HEK293 (cell line): ENCODE results near the gene ZFP91.

Source experiments
- CTCF ChIA-PET: fragments of 350-600 bp; formaldehyde crosslinking; extraction: SDS; loops from one replicate; lab custom pipeline; 2021; ENCODE audit warnings: antibody characterized with exemption; lab: Yijun Ruan, JAX
- POLR2A ChIA-PET: fragments of 300-600 bp; formaldehyde crosslinking; extraction: SDS; loops from one replicate; lab custom pipeline; 2020; ENCODE audit warnings: antibody characterized with exemption, inconsistent platforms; lab: Yijun Ruan, JAX
- H3K27ac ChIP-seq: fragments of 200-500 bp; sonication (Bioruptor generic); 2 replicates; pipeline ENCODE4 v1.5.1; 2014; ENCODE audit warnings: low read depth, low read length, control low read depth, inconsistent platforms; ENCODE audit errors: extremely low read depth
- H3K36me3 ChIP-seq, 2 experiments: fragments of 200-500 bp in 1 of 2; sonication (Bioruptor generic) in 1 of 2; 1 replicate in 1 of 2; 2 replicates in 1 of 2; pipeline ENCODE4 v1.5.1; 2014 to 2017; ENCODE audit warnings: inconsistent platforms in 2 of 2, low read length in 2 of 2; ENCODE audit not compliant: control insufficient read depth in 2 of 2, insufficient read depth in 1 of 2
- H3K4me1 ChIP-seq: fragments of 200-500 bp; sonication (Bioruptor generic); 2 replicates; pipeline ENCODE4 v1.5.1; 2014; ENCODE audit warnings: mild to moderate bottlenecking, low read length, inconsistent platforms; ENCODE audit not compliant: control insufficient read depth, insufficient read depth
- H3K4me3 ChIP-seq: 2 replicates; pipeline ENCODE4 v1.5.1; 2011; ENCODE audit warnings: low read depth, mild to moderate bottlenecking, control low read depth, low read length, moderate library complexity
- H3K9me3 ChIP-seq: fragments of 200-500 bp; sonication (Bioruptor generic); 2 replicates; pipeline ENCODE4 v1.5.1; 2014; ENCODE audit warnings: low read depth, low read length, inconsistent platforms; ENCODE audit not compliant: control insufficient read depth, insufficient read depth
- ELK4 ChIP-seq: IDR thresholded peaks from 2 replicates; pipeline ENCODE4 v1.6.1; 2011; ENCODE audit warnings: mild to moderate bottlenecking, low read depth, low read length, borderline replicate concordance
- GLIS2 ChIP-seq: fragments of 450-650 bp; formaldehyde crosslinking; IDR thresholded peaks from 2 replicates; pipeline ENCODE4 v1.5.1; 2016; ENCODE audit warnings: missing biosample characterization, missing genetic modification characterization
- HOXA7 ChIP-seq: sonication (generic); formaldehyde crosslinking; IDR thresholded peaks from 2 replicates; pipeline ENCODE4 v1.8.1; 2022; ENCODE audit warnings: missing genetic modification reagents, borderline replicate concordance
- OSR2 ChIP-seq: fragments of 450-650 bp; formaldehyde crosslinking; IDR thresholded peaks from 2 replicates; pipeline ENCODE4 v1.5.1; 2016; ENCODE audit warnings: missing biosample characterization, missing genetic modification characterization
- PBX3 ChIP-seq: sonication (generic); formaldehyde crosslinking; IDR thresholded peaks from 2 replicates; pipeline ENCODE4 v1.8.1; 2022; ENCODE audit warnings: mild to moderate bottlenecking, moderate library complexity, missing genetic modification reagents
- RBAK ChIP-seq: fragments of 450-650 bp; formaldehyde crosslinking; IDR thresholded peaks from 2 replicates; pipeline ENCODE4 v1.5.1; 2016; ENCODE audit warnings: missing biosample characterization, missing genetic modification characterization
- ZBTB17 ChIP-seq: fragments of 450-650 bp; formaldehyde crosslinking; IDR thresholded peaks from 2 replicates; pipeline ENCODE4 v1.5.1; 2016; ENCODE audit warnings: missing biosample characterization, missing genetic modification characterization
- ZBTB21 ChIP-seq: fragments of 450-650 bp; formaldehyde crosslinking; IDR thresholded peaks from 2 replicates; pipeline ENCODE4 v1.5.1; 2017; ENCODE audit warnings: missing biosample characterization, missing genetic modification characterization
- ZNF112 ChIP-seq: fragments of 450-650 bp; formaldehyde crosslinking; IDR thresholded peaks from 2 replicates; pipeline ENCODE4 v1.5.0; 2017; ENCODE audit warnings: missing biosample characterization, missing genetic modification characterization
- ZNF132 ChIP-seq: fragments of 450-650 bp; formaldehyde crosslinking; IDR thresholded peaks from 2 replicates; pipeline ENCODE4 v1.5.1; 2017; ENCODE audit warnings: missing biosample characterization, missing genetic modification characterization, borderline replicate concordance
- ZNF211 ChIP-seq: fragments of 450-650 bp; formaldehyde crosslinking; IDR thresholded peaks from 2 replicates; pipeline ENCODE4 v1.5.1; 2016; ENCODE audit warnings: low read depth, missing biosample characterization, missing genetic modification characterization
- ZNF274 ChIP-seq, 2 experiments: fragments of 200-500 bp in 1 of 2; fragments of 450-650 bp in 1 of 2; sonication (Bioruptor generic) in 1 of 2; formaldehyde crosslinking in 1 of 2; IDR thresholded peaks; 2 replicates each; pipeline versions ENCODE4 v1.5.1 to v1.6.1; 2014 to 2016; ENCODE audit warnings: borderline replicate concordance in 1 of 2, inconsistent platforms in 1 of 2, low read length in 1 of 2, missing biosample characterization in 1 of 2, missing genetic modification characterization in 1 of 2
- ZNF416 ChIP-seq: fragments of 450-650 bp; formaldehyde crosslinking; IDR thresholded peaks from 2 replicates; pipeline ENCODE4 v1.5.1; 2016; ENCODE audit warnings: missing biosample characterization, missing genetic modification characterization
- ZNF510 ChIP-seq: fragments of 450-650 bp; formaldehyde crosslinking; IDR thresholded peaks from 2 replicates; pipeline ENCODE4 v1.5.1; 2018; ENCODE audit warnings: mild to moderate bottlenecking, missing genetic modification characterization, missing biosample characterization; ENCODE audit not compliant: insufficient replicate concordance
- ZNF549 ChIP-seq: fragments of 450-650 bp; IDR thresholded peaks from 2 replicates; pipeline ENCODE4 v1.5.1; 2018; ENCODE audit warnings: missing biosample characterization, missing genetic modification characterization, mild to moderate bottlenecking, inconsistent platforms, moderate library complexity
- ZNF561 ChIP-seq: fragments of 450-650 bp; IDR thresholded peaks from 2 replicates; pipeline ENCODE4 v1.5.1; 2018; ENCODE audit warnings: missing biosample characterization, missing genetic modification characterization, borderline replicate concordance
- ZNF677 ChIP-seq: fragments of 450-650 bp; IDR thresholded peaks from 2 replicates; pipeline ENCODE4 v1.5.0; 2018; ENCODE audit warnings: missing biosample characterization, mild to moderate bottlenecking, missing genetic modification characterization, moderate library complexity
- ZNF701 ChIP-seq: fragments of 450-650 bp; formaldehyde crosslinking; IDR thresholded peaks from 2 replicates; pipeline ENCODE4 v1.5.1; 2016; ENCODE audit warnings: missing biosample characterization, missing genetic modification characterization
- TF ChIP-seq, protein P1 (sequence below): fragments of 450-650 bp; formaldehyde crosslinking; optimal IDR thresholded peaks from 2 replicates; pipeline ENCODE3; 2016; ENCODE audit warnings: missing biosample characterization, mild to moderate bottlenecking, missing genetic modification characterization

ZFP91 gene

GRCh38 chr11:58606930-58607714 is 28.3 kb downstream of the ZFP91 start:
- TF ChIP-seq ZNF561 (no peak), ZNF549 (no peak), ZNF677 (tag by site-specific recombination) (no peak), OSR2 (no peak)
- TF ChIP-seq, protein P1, sequence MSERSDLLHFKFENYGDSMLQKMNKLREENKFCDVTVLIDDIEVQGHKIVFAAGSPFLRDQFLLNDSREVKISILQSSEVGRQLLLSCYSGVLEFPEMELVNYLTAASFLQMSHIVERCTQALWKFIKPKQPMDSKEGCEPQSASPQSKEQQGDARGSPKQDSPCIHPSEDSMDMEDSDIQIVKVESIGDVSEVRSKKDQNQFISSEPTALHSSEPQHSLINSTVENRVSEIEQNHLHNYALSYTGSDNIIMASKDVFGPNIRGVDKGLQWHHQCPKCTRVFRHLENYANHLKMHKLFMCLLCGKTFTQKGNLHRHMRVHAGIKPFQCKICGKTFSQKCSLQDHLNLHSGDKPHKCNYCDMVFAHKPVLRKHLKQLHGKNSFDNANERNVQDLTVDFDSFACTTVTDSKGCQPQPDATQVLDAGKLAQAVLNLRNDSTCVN (tag by site-specific recombination) = no peak
- peaks cover 15 to 26% of the 10 kb centered on the region in 2 experiments; a peak in 2 of 3 replicates for H3K36me3 ChIP-seq
- no peak overlapping the region for H3K27ac ChIP-seq
- CTCF ChIA-PET = interaction anchor here (0.6 to 1.3 kb wide), 3 partner anchors 22 to 486 kb away, joined by 3 to 4 read pairs (median 3); no protein-coding TSS in a partner anchor
- H3K9me3 ChIP-seq = no peaks in the 10 kb centered on the region
- POLR2A ChIA-PET = no interaction called here
- H3K4me1 ChIP-seq = peaks cover 10% of the 10 kb centered on the region
- no peak overlapping the region for H3K4me3 ChIP-seq

DNA sequence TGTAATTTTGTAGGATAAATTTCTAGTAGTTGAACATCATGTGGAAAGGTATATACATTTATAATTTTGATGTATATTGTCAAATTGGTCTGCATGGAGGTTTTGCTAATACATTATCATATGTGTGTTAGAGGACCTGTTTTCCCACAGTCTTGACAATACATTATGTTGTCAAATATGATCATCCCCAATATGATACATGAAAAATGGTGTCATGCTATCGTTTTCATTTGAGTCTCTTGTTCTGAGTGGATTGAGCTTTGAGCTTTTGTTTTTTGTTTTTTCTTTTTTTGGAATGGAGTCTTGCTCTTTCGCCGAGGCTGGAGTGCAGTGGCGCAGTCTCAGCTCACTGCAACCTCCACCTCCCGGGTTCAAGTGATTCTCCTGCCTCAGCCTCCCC is 29.5 kb downstream of the ZFP91 start:
- POLR2A ChIA-PET = no interaction called here
- Histone ChIP-seq H3K27ac (no peak overlapping the region), H3K9me3 (no peaks in the 10 kb centered on the region), H3K4me1 (peaks cover 10% of the 10 kb centered on the region)
- CTCF ChIA-PET = no interaction called here
- TF ChIP-seq ZBTB21 = no peak
- no peak for TF ChIP-seq HOXA7 (CRISPR knock-in tag)
- no peak for TF ChIP-seq ELK4
- TF ChIP-seq ZNF416 (tag by site-specific recombination) = no peak
- no peak for TF ChIP-seq ZNF211 (tag by site-specific recombination)
- TF ChIP-seq ZBTB17 (tag by site-specific recombination) = no peak
- no peak for TF ChIP-seq RBAK (tag by site-specific recombination)
- no peak for TF ChIP-seq ZNF132
- TF ChIP-seq PBX3 (CRISPR knock-in tag) = no peak
- no peak for TF ChIP-seq ZNF274 (IDR thresholded peaks at IDR 0.05; ENCODE audit: low read length)
- no peak for TF ChIP-seq ZNF274 (tag by site-specific recombination; IDR thresholded peaks at IDR 0.05; ENCODE audit: borderline replicate concordance)
- TF ChIP-seq ZNF701 (tag by site-specific recombination) = no peak
- TF ChIP-seq ZNF112 (tag by site-specific recombination) = no peak
- no peak for TF ChIP-seq ZNF510
- TF ChIP-seq GLIS2 = no peak
- TF ChIP-seq, all 188 proteins: peak for 0
- H3K4me3 ChIP-seq = no peak overlapping the region
- peaks cover 26 to 38% of the 10 kb centered on the region in 2 experiments; a peak in 2 of 3 replicates for H3K36me3 ChIP-seq
